GM12873 (cell line): ENCODE results near the gene HOXB6.

Source experiments
- CTCF ChIP-seq: IDR thresholded peaks from 2 replicates; pipeline ENCODE4 v1.5.1; 2012; ENCODE audit warnings: low read depth, mild to moderate bottlenecking, moderate library complexity, low read length, control low read depth; ENCODE audit not compliant: insufficient read depth; ENCODE audit errors: missing control alignments

Gene HOXB6

GRCh38 chr17:48644159-48644558, 39.4 kb upstream of the HOXB6 start:
- TF ChIP-seq CTCF: no peak

GRCh38 chr17:48643697-48644012, 38.9 kb upstream of the HOXB6 start:
- no peak for TF ChIP-seq CTCF

- TF ChIP-seq CTCF: no peak
Observed at GRCh38 chr17:48642843-48643696, 38.3 kb upstream of the HOXB6 start.

GRCh38 chr17:48642059-48642842, 37.5 kb upstream of the HOXB6 start:
- TF ChIP-seq CTCF: no peak

GRCh38 chr17:48641541-48642058, 36.8 kb upstream of the HOXB6 start:
- TF ChIP-seq CTCF: no peak

- TF ChIP-seq CTCF: no peak
Observed at GRCh38 chr17:48640858-48641180, 36.0 kb upstream of the HOXB6 start.
